ENCODE measurements around the gene ANKK1. TPM values are rescaled to one million over a fixed set of nuclear protein-coding genes. Genes with fewer than 3 reads are reported as not detected.

ANKK1 gene
- total RNA-seq, 2 donors from 2014 or later, result not detected

GRCh38 chr11:113444502-113445123 lies 57.0 kb downstream of the ANKK1 start:
- Histone ChIP-seq H3K27me3 (no peaks in the 10 kb centered on the region), H3K4me3 (no peak overlapping the region), H3K4me1 (no peaks in the 10 kb centered on the region), H3K9me3 (no peaks in the 10 kb centered on the region), H3K36me3 (no peaks in the 10 kb centered on the region), H3K27ac (no peak overlapping the region)
- no peak for DNase-seq (ENCODE audit: low spot score)
- TF ChIP-seq, protein P1, sequence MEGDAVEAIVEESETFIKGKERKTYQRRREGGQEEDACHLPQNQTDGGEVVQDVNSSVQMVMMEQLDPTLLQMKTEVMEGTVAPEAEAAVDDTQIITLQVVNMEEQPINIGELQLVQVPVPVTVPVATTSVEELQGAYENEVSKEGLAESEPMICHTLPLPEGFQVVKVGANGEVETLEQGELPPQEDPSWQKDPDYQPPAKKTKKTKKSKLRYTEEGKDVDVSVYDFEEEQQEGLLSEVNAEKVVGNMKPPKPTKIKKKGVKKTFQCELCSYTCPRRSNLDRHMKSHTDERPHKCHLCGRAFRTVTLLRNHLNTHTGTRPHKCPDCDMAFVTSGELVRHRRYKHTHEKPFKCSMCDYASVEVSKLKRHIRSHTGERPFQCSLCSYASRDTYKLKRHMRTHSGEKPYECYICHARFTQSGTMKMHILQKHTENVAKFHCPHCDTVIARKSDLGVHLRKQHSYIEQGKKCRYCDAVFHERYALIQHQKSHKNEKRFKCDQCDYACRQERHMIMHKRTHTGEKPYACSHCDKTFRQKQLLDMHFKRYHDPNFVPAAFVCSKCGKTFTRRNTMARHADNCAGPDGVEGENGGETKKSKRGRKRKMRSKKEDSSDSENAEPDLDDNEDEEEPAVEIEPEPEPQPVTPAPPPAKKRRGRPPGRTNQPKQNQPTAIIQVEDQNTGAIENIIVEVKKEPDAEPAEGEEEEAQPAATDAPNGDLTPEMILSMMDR (IDR thresholded peaks at IDR 0.05), result no peak

DNA sequence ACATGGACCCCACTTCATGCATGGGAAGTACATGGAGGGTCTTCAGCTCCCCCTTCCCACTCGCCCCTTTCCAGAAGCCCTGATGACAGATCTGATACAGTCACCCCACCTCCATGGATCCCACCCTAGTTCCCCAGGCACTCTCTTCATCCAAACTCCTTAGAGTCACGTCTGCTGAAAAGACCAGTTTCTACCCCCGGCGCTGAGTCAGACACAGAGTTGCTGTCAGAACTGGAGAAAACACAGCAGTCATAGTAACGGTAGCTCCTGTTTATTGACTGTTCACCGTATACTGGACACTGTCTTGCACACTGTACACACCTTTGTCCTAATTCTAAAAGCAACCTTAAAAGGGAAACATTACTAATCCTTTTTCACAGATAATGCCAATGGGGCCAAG lies 58.5 kb downstream of the ANKK1 start:
- Histone ChIP-seq H3K36me3 (no peaks in the 10 kb centered on the region), H3K4me3 (no peak overlapping the region), H3K27me3 (no peaks in the 10 kb centered on the region), H3K27ac (no peak overlapping the region), H3K9me3 (no peaks in the 10 kb centered on the region), H3K4me1 (no peaks in the 10 kb centered on the region)
- DNase-seq (ENCODE audit: low spot score), result no peak
- TF ChIP-seq, protein P1 (IDR thresholded peaks at IDR 0.05), result no peak

DNA sequence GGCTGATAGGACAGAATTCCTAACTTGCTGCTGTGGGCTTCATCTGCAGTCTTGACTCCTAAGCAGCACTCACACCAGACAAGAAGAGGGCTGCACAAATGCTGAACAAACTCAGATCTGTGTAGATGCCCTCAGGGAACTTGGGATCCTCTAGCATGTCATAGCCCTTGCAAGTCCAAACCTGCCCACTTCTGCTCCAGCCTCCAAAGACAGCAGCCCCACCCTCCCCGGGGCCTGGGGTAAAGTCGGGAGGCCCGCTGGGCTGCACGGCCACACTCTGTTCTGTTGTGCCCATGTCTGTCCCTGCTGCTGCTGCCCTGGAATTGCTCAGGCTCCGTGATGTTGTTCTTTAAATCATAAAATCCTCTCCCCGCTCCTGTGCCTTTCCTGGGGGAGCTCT lies 59.4 kb downstream of the ANKK1 start:
- H3K4me1 ChIP-seq, result no peaks in the 10 kb centered on the region
- no peak overlapping the region for H3K4me3 ChIP-seq
- TF ChIP-seq, protein P1 (IDR thresholded peaks at IDR 0.05), result no peak
- no peak for DNase-seq (ENCODE audit: low spot score)
- H3K36me3 ChIP-seq, result no peaks in the 10 kb centered on the region
- H3K9me3 ChIP-seq, result no peaks in the 10 kb centered on the region
- no peaks in the 10 kb centered on the region for H3K27me3 ChIP-seq
- H3K27ac ChIP-seq, result no peak overlapping the region

- TF ChIP-seq, protein P1 (IDR thresholded peaks at IDR 0.05), result no peak
- DNase-seq (ENCODE audit: low spot score), result no peak
- no peaks in the 10 kb centered on the region for H3K4me1 ChIP-seq
Observed at GRCh38 chr11:113447621-113448315, 60.2 kb downstream of the ANKK1 start.

DNA sequence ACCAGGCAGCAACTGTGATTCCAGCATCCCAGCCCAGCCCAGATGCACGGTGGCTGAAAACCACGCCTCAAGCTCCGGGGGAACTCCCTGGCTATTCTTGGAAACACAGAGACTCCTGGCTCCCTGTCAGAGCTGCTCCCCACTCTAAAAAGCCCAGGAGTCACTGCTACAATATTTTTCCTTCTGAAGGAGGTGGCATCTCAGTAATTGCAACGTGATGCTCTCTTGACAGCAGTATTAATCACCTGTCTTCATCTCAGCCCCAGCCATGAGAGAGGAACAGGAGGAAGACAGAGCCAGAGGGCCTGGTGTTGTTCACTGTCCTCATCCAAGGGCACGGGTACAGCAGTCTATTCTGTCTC lies 60.7 kb downstream of the ANKK1 start:
- Histone ChIP-seq H3K27me3 (no peaks in the 10 kb centered on the region), H3K4me1 (no peaks in the 10 kb centered on the region), H3K27ac (no peak overlapping the region), H3K36me3 (no peaks in the 10 kb centered on the region), H3K4me3 (no peak overlapping the region), H3K9me3 (no peaks in the 10 kb centered on the region)
- TF ChIP-seq, protein P1 (IDR thresholded peaks at IDR 0.05), result no peak
- no peak for DNase-seq (ENCODE audit: low spot score)

More at GRCh38 chr11:113447621-113448315, 60.2 kb downstream of the ANKK1 start:
- no peaks in the 10 kb centered on the region for H3K27me3 ChIP-seq
- H3K27ac ChIP-seq, result no peak overlapping the region
- no peaks in the 10 kb centered on the region for H3K9me3 ChIP-seq
- no peak overlapping the region for H3K4me3 ChIP-seq
- H3K36me3 ChIP-seq, result no peaks in the 10 kb centered on the region

Data from right atrium auricular region (tissue), 2 donors.